GM12874 (cell line): ENCODE measurements around the gene CACNG1.

Source experiments
- CTCF ChIP-seq: IDR thresholded peaks from 2 replicates; pipeline ENCODE4 v1.5.1; 2011; ENCODE audit warnings: low read depth, mild to moderate bottlenecking, control low read depth, low read length, moderate library complexity; ENCODE audit not compliant: insufficient read depth

Gene CACNG1

GRCh38 chr17:67044016-67044772, at the start of gene CACNG1:
TSS of gene CACNG1 (plus strand) at chr17:67044554. CDS start at chr17:67044661, 107 bp downstream.
- no peak for TF ChIP-seq CTCF

GRCh38 chr17:66994930-66995535, 49.3 kb upstream of the CACNG1 start:
- no peak for TF ChIP-seq CTCF

GRCh38 chr17:66995944-66996343, 48.4 kb upstream of the CACNG1 start:
- TF ChIP-seq CTCF = no peak

- no peak for TF ChIP-seq CTCF
Measured at GRCh38 chr17:66996926-66997325, 47.4 kb upstream of the CACNG1 start.

- no peak for TF ChIP-seq CTCF
Measured at GRCh38 chr17:67003231-67003630, 41.1 kb upstream of the CACNG1 start.

GRCh38 chr17:67004181-67004580, 40.2 kb upstream of the CACNG1 start:
- no peak for TF ChIP-seq CTCF

GRCh38 chr17:67007266-67007665, 37.1 kb upstream of the CACNG1 start:
- TF ChIP-seq CTCF = no peak
